ENCODE data around the gene F13B. TPM values are rescaled to one million over a fixed set of nuclear protein-coding genes. Genes with fewer than 3 reads are reported as not detected.

The F13B gene
- total RNA-seq, 2 donors from 2014 or later: not detected

- no peaks in the 10 kb centered on the region for H3K36me3 ChIP-seq
- no peaks in the 10 kb centered on the region for H3K27me3 ChIP-seq
- no peak overlapping the region for H3K4me3 ChIP-seq
- no peaks in the 10 kb centered on the region for H3K4me1 ChIP-seq
- peaks cover 0 to 11% of the 10 kb centered on the region in 2 donors for H3K9me3 ChIP-seq
- H3K27ac ChIP-seq: no peak overlapping the region
- no peak for TF ChIP-seq CTCF (IDR thresholded peaks at IDR 0.05)
- no peak for DNase-seq (ENCODE audit: low spot score)
Measured at GRCh38 chr1:197083474-197083873, 16.4 kb upstream of the F13B start.

GRCh38 chr1:197081117-197081753 is 14.2 kb upstream of the F13B start:
- Histone ChIP-seq H3K9me3 (peaks cover 0 to 11% of the 10 kb centered on the region in 2 donors), H3K27ac (no peak overlapping the region), H3K4me3 (no peak overlapping the region), H3K27me3 (no peaks in the 10 kb centered on the region), H3K36me3 (no peaks in the 10 kb centered on the region), H3K4me1 (no peaks in the 10 kb centered on the region)
- TF ChIP-seq CTCF (IDR thresholded peaks at IDR 0.05): no peak
- DNase-seq (ENCODE audit: low spot score): no peak

GRCh38 chr1:197080323-197080722 is 13.3 kb upstream of the F13B start:
- no peak for TF ChIP-seq CTCF (IDR thresholded peaks at IDR 0.05)
- H3K27ac ChIP-seq: no peak overlapping the region
- peaks cover 0 to 11% of the 10 kb centered on the region in 2 donors for H3K9me3 ChIP-seq
- no peaks in the 10 kb centered on the region for H3K36me3 ChIP-seq
- no peak for DNase-seq (ENCODE audit: low spot score)
- no peak overlapping the region for H3K4me3 ChIP-seq
- no peaks in the 10 kb centered on the region for H3K27me3 ChIP-seq
- no peaks in the 10 kb centered on the region for H3K4me1 ChIP-seq

- H3K4me3 ChIP-seq: no peak overlapping the region
- no peak overlapping the region for H3K27ac ChIP-seq
- H3K9me3 ChIP-seq: peaks cover 0 to 9% of the 10 kb centered on the region in 2 donors
- TF ChIP-seq CTCF (IDR thresholded peaks at IDR 0.05): no peak
- no peaks in the 10 kb centered on the region for H3K4me1 ChIP-seq
- no peak for DNase-seq (ENCODE audit: low spot score)
- no peaks in the 10 kb centered on the region for H3K27me3 ChIP-seq
- H3K36me3 ChIP-seq: no peaks in the 10 kb centered on the region
Measured at GRCh38 chr1:197076585-197076984, 9.5 kb upstream of the F13B start.

- no peaks in the 10 kb centered on the region for H3K36me3 ChIP-seq
- H3K27ac ChIP-seq: no peak overlapping the region
- no peak for DNase-seq (ENCODE audit: low spot score)
- no peak for TF ChIP-seq CTCF (IDR thresholded peaks at IDR 0.05)
- no peaks in the 10 kb centered on the region for H3K27me3 ChIP-seq
- peaks cover 0 to 9% of the 10 kb centered on the region in 2 donors for H3K9me3 ChIP-seq
- H3K4me1 ChIP-seq: no peaks in the 10 kb centered on the region
- H3K4me3 ChIP-seq: no peak overlapping the region
Measured at GRCh38 chr1:197073978-197074377, 6.9 kb upstream of the F13B start.

GRCh38 chr1:197067457-197067818 is 378 bp upstream of the F13B start:
- Histone ChIP-seq H3K4me1 (no peaks in the 10 kb centered on the region), H3K9me3 (peaks cover 0 to 9% of the 10 kb centered on the region in 2 donors), H3K27me3 (no peaks in the 10 kb centered on the region), H3K36me3 (no peaks in the 10 kb centered on the region), H3K27ac (no peak overlapping the region), H3K4me3 (no peak overlapping the region)
- no peak for TF ChIP-seq CTCF (IDR thresholded peaks at IDR 0.05)
- no peak for DNase-seq (ENCODE audit: low spot score)
